GM19099 (cell line): Measurements from ENCODE around the gene XRCC4.

Experiments
- POLR2A ChIP-seq: IDR thresholded peaks from 3 replicates; pipeline ENCODE4 v1.6.1; 2011; ENCODE audit warnings: low read depth; ENCODE audit not compliant: insufficient read length; ENCODE audit errors: extremely low read depth

XRCC4 gene

DNA sequence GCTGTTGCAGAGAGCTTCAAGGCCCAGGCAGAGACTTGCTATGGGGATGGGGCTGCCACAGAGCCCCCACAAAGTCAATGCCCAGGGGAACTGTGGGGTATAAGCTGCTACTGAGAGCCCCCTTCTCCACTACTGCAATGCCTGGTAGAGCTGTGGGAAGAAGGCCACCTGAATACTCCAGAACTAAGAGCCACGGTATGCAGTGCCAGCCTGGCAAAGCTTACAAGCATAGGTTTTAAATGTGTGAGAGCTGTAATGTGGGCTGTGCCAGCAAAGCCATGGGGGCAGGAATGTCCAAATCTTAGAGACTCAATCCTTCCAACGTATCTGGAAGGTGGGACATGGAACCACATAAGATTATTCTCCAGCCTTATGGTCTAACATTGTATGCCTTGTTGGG, 49.2 kb downstream of the XRCC4 start:
- no peak for TF ChIP-seq POLR2A

DNA sequence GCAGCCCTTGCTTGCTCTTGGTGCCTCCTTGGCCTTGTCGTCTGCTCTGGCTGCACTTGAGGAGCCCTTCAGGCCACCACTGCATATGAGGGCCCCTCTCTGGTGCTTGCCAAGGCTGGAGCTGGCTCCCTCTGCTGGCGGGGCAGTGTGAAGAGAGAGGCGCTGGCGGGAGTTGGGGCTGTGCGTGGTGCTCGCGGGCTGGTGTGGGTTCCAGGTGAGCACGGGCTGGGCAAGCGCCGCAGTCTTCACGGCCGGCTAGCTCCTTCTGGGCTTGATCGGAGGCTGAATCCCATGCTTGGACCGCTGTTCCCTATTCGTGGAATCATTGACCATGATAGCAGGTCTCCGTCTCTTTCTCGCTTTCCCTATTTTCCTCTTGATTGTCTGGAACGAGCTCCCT, 56.5 kb downstream of the XRCC4 start:
- no peak for TF ChIP-seq POLR2A

GRCh38 chr5:83142526-83142925, 65.2 kb downstream of the XRCC4 start:
- no peak for TF ChIP-seq POLR2A

DNA sequence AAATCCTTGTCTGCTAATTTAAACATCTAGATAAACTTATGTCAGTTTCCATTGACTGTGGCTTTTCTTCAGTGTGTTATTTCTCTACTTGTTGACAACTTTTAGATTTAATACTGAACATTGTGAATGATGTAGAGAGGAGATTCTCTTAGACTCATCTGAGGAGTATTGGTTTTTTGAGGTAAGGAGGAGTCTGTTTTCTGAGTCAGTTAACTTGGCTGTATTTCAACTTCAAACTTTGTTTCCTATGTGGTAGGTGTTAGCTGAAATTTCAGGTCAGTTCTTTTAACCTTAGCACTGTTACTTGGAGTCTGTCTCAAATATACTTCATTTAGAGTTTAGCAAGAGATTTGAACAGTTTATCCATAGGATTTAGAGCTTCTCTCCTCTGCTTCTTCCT, 67.9 kb downstream of the XRCC4 start:
- TF ChIP-seq POLR2A: no peak

DNA sequence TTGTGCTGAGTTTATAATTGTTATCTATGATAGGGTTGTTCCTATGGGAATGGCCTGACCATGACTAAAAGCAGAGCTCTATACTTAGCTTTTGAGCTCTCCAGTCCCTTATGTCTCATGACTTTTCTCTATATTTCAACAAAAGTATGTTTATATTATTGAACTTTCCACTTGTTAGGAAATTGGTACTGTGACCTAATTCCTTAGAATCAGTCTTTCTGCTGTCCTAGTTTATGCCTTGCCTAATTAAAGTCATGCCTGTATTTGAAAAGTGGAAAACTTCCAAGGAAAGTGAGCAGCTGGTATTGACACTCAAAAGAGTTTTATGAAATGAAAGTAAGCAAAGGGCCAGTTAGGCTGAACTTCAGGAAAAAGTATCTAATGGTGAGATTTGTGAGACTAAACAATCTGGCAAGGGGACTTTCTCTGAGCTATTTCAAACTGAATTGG, 68.6 kb downstream of the XRCC4 start:
- TF ChIP-seq POLR2A: no peak

DNA sequence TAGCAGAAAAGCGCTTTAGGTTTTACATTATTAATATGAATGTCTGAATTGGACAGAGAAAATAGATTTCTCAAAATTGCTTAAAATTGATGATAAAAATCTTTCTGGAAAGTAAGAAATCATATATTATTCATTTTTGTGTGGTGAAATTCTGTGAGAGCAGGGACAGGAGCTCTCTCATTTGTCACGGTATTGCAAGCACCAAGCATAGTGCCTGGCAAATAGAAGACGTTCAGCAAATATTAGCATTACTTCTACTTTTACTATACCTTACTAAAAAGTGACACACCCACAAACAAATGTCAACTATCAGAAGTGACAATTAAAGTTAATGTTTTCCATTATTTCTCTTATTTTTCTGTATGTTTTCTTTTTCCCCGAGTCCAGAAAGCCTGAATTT, 69.1 kb downstream of the XRCC4 start:
- TF ChIP-seq POLR2A: no peak

GRCh38 chr5:83147593-83147992, 70.2 kb downstream of the XRCC4 start:
- no peak for TF ChIP-seq POLR2A

- no peak for TF ChIP-seq POLR2A
Observed at GRCh38 chr5:83148370-83148769, 71.0 kb downstream of the XRCC4 start.

GRCh38 chr5:83149671-83150070, 72.3 kb downstream of the XRCC4 start:
- no peak for TF ChIP-seq POLR2A

DNA sequence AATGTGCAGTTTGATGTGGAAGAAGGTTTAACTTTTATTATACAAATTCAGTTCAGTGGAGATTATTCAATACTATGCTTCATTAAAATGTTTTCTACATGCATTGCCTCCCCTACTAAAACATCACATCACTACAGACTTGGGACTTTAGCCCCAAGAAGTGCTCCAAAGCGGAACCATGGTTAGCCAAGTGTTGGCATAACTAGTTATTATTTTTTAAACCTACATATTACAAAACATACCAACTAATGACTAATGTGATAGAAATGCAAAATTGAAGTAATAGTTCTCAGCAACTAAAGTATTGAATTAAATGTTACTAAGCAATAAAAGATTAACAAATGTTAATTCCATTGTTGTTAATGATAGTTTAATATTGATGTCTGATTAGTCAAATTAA, 74.5 kb downstream of the XRCC4 start:
- TF ChIP-seq POLR2A: no peak

- TF ChIP-seq POLR2A: no peak
Observed at GRCh38 chr5:83156001-83156400, 78.7 kb downstream of the XRCC4 start.

DNA sequence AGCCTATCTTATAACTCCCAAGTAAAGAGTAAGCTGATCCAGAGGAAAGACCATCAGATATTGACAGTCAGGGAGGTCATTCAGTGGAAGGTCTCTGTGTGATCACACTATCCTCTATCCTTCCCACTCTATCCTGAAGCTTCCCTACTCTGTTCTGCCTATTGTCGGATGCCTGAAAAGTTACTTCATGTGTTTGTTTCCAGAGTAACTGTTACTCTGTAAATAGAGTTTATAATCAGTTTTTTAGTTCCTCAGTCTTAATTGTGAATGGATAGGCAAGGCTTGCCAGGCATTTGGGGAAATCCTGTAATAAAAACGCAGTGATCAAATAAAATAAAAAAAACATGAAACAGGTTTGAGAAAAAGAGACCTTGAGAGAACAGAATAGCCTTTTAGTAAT, 79.8 kb downstream of the XRCC4 start:
- TF ChIP-seq POLR2A: no peak

DNA sequence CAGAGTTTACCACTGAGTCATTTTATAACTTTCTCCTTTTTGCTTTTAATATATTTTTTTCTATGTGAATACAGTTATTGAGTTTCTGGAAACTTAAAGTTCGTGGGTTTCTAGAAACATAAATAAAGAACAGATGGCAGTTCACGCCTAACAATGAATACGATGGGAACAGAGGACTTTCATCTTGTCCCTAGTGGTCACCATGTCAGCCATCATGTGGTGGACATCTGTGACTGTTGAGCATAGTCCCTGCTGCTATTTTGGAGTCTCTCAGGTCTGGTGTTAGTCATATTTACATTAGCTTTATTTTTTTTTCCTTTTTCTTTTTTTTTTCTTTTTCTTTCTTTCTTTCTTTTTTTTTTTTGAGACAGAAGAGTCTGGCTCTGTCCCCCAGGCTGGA, 85.3 kb downstream of the XRCC4 start:
- no peak for TF ChIP-seq POLR2A

DNA sequence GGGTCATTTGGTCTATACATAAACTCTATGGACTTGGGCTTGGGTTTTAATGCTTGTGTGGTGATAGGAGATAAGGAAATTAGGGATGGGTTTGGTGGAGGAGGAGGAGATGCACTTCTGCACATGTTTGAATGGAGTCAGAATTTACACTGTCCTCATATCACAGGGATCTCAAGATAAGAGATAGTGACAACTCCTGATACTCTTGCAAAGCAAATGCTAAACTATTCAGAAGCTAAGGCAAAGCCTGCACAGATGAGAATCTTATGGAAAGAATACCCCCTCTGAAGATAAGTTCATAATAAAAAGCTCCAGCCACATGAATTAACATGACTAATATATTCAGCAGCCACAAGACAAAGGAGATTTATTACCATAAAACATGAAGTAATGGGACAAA, 90.2 kb downstream of the XRCC4 start:
- no peak for TF ChIP-seq POLR2A

DNA sequence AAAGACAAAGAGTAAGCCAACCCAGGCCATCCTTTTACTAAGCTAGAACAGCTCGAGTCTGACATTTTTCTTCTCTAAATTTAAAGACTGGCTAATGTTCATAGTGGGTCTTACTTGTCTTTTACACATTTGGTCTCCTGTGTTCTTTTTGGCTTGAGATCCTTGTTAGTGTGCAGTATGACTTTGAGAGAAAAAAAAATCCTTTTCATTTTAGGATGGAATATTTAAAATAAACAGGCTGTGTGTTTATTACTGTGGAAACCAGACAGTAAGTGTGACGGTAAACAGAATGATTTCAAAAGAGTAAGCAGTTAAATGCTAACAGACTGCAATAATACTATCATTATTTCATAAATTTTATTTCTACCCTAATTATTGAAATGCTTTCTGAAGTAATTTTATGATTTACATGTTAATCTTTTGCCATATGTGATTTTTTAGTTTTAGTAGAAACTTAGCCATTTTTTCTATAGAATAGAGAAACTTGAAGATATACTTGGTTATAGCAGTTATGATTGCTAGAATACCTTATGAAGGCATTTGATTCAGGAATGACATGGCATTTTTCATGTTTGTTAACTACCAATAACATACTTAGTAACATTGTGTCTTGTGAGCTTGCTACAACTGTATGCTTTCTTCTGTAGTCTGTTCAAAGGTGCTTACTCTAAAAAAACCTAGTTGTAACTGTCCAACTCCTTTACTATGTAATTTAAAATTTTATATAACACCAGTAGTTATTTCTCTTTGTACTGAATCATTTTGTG, 92.4 kb downstream of the XRCC4 start:
- no peak for TF ChIP-seq POLR2A

GRCh38 chr5:83172011-83172410, 94.7 kb downstream of the XRCC4 start:
- TF ChIP-seq POLR2A: no peak

- no peak for TF ChIP-seq POLR2A
Observed at GRCh38 chr5:83172655-83173054, 95.3 kb downstream of the XRCC4 start.
